ENCODE measurements around the gene FKBP4.

Gene FKBP4

DNA sequence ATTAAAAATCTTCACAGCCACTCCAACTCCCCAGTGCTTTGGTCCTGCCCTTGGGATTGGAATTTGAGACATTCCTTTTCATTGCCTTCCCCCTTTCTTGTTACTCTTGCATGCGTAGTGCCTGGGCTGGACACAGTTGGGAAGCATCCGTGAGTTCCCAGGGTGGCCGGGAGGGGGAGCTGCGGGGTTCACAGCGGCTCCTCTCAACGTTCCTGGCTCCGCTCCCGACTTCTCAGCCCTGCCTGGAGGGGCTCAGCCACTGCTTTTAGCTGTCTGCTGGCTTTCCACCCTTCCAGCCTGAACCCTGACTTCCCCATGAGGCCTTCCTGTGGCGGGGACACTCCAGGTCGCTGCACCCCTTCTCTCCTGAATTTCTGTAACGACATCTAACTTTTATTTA, 58.9 kb downstream of the FKBP4 start:
- Histone ChIP-seq H3K27me3 (replicated peaks) (no peaks in the 10 kb centered on the region), H3K27ac (no peak overlapping the region), H3K36me3 (replicated peaks) (no peaks in the 10 kb centered on the region), H3K4me3 (ENCODE audit: low read depth, low read length) (no peak overlapping the region)
- in situ Hi-C loops (cut with HindIII; ENCODE audit: low pct_ligation_motif_present, low sequenced_read_pairs): no loop called here
- TF ChIP-seq, protein P1, sequence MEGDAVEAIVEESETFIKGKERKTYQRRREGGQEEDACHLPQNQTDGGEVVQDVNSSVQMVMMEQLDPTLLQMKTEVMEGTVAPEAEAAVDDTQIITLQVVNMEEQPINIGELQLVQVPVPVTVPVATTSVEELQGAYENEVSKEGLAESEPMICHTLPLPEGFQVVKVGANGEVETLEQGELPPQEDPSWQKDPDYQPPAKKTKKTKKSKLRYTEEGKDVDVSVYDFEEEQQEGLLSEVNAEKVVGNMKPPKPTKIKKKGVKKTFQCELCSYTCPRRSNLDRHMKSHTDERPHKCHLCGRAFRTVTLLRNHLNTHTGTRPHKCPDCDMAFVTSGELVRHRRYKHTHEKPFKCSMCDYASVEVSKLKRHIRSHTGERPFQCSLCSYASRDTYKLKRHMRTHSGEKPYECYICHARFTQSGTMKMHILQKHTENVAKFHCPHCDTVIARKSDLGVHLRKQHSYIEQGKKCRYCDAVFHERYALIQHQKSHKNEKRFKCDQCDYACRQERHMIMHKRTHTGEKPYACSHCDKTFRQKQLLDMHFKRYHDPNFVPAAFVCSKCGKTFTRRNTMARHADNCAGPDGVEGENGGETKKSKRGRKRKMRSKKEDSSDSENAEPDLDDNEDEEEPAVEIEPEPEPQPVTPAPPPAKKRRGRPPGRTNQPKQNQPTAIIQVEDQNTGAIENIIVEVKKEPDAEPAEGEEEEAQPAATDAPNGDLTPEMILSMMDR (IDR thresholded peaks at IDR 0.05; ENCODE audit: low read depth, low read length, missing control alignments): peak; percentile 98
- DNase-seq: peak; percentile 85
